Coronary artery (tissue), 2 donors: ENCODE measurements around the gene EDDM3A.

ENCODE experiments used
- DNase-seq: peaks from one replicate; pipeline ENCODE4 v3.0.0-alpha.2; 2017; ENCODE audit warnings: low spot score
- H3K27ac ChIP-seq, 2 donors: fragments of 200-600 bp; sonication (generic); one replicate each; pipeline ENCODE4 v1.5.1; 2016 to 2019
- H3K4me3 ChIP-seq: fragments of 200-600 bp; sonication (generic); 2 replicates; pipeline ENCODE4 v1.5.1; 2016; ENCODE audit warnings: mild to moderate bottlenecking, moderate library complexity
- CTCF ChIP-seq: fragments of 200-600 bp; sonication (generic); IDR thresholded peaks from one replicate; pipeline ENCODE4 v1.5.1; 2019; ENCODE audit warnings: antibody characterized with exemption

EDDM3A gene

DNA sequence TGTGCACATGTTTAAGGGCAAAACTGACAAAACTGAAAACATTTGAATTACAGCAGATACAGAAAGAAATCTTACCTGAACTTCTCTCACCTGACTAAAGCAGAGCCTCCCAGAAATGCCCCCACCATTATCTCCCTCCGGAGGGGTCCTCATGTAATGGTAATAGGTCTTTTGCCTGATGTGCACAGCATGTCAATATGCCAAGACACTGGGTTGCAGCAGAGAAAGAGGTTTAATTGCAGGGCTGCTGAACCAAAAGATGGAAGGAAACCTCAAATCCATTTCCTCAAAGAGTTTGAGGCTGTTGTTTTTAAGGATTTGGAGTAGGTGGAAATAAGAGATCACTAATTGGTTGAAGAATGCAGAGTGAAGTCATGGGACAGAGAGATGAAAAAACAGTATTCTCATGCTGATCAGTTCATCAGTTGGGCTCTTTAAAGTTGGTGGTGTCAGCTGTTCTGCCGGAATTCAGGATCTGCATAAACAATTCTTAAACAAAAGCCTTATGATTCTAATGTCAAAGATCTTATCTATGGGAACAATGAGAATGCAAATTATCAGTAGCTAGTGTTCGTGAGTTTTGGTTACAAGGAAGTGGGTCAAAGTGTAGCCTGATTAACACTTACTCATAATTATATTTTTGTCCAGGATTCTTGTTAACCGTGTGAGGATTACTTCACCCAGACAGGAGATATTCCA is 38.9 kb upstream of the EDDM3A start:
- DNase-seq = no peak
- TF ChIP-seq CTCF = no peak
- Histone ChIP-seq H3K27ac (no peak overlapping the region), H3K4me3 (no peak overlapping the region)

DNA sequence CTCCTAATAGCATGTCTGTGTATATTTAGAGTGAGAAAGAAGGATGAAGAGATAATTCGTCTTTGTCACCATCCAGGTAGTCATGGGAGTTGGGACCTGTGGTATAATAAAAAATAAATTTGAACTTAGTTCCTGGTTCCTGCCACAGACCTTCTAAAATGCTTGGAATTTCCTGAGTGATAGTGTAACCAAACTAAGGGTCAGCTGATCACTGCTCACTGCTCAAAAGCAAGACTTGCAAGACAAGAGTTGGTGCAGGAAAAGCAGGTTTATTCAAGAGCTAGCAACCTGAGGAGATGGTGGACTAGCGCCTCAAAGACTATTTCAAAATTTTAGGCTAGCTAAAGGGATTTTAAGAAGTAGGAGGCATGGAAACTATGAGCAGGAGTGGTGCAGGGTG is 38.1 kb upstream of the EDDM3A start:
- TF ChIP-seq CTCF = no peak
- no peak overlapping the region for H3K27ac ChIP-seq
- no peak for DNase-seq

GRCh38 chr14:20711261-20711660 is 34.4 kb upstream of the EDDM3A start:
- Histone ChIP-seq H3K4me3 (no peak overlapping the region), H3K27ac (no peak overlapping the region)
- DNase-seq = no peak
- no peak for TF ChIP-seq CTCF

More for the DNA sequence above, 38.1 kb upstream of the EDDM3A start:
- H3K4me3 ChIP-seq = no peak overlapping the region

- DNase-seq = no peak
- H3K27ac ChIP-seq = no peak overlapping the region
- no peak for TF ChIP-seq CTCF
- no peak overlapping the region for H3K4me3 ChIP-seq
Measured at GRCh38 chr14:20711685-20712084, 34.0 kb upstream of the EDDM3A start.

GRCh38 chr14:20712904-20713303 is 32.8 kb upstream of the EDDM3A start:
- DNase-seq = no peak
- TF ChIP-seq CTCF = no peak
- no peak overlapping the region for H3K4me3 ChIP-seq
- H3K27ac ChIP-seq = no peak overlapping the region

GRCh38 chr14:20714593-20715250 is 31.0 kb upstream of the EDDM3A start:
- H3K27ac ChIP-seq = peak overlapping the region in 1 of 2 donors; percentile 77
- TF ChIP-seq CTCF = no peak
- H3K4me3 ChIP-seq = no peak overlapping the region
- peak; percentile 79 for DNase-seq

GRCh38 chr14:20719777-20720176 is 25.9 kb upstream of the EDDM3A start:
- no peak for DNase-seq
- no peak overlapping the region for H3K27ac ChIP-seq
- TF ChIP-seq CTCF = no peak
- H3K4me3 ChIP-seq = no peak overlapping the region
